Parathyroid adenoma (tissue), 2 donors: ENCODE results near the gene CACNA1C.

Source experiments
- H2AFZ ChIP-seq: fragments of 300-600 bp; sonication (generic); one replicate; pipeline ENCODE4 v1.7.0; 2017; ENCODE audit warnings: antibody characterized with exemption, mild to moderate bottlenecking
- H3K27ac ChIP-seq: fragments of 300-600 bp; sonication (generic); one replicate; pipeline ENCODE4 v1.7.0; 2017
- H3K27me3 ChIP-seq: fragments of 300-600 bp; sonication (generic); one replicate; pipeline ENCODE4 v1.7.0; 2017; ENCODE audit warnings: low read length; ENCODE audit not compliant: control insufficient read depth, insufficient read depth
- H3K36me3 ChIP-seq: fragments of 300-600 bp; sonication (generic); one replicate; pipeline ENCODE4 v1.7.0; 2017; ENCODE audit warnings: low read length; ENCODE audit not compliant: control insufficient read depth, insufficient read depth
- H3K4me1 ChIP-seq: fragments of 300-600 bp; sonication (generic); one replicate; pipeline ENCODE4 v1.7.0; 2017; ENCODE audit warnings: control low read depth
- H3K4me2 ChIP-seq: fragments of 300-600 bp; sonication (generic); one replicate; pipeline ENCODE4 v1.7.0; 2017; ENCODE audit warnings: low read length
- H3K4me3 ChIP-seq: fragments of 300-600 bp; sonication (generic); one replicate; pipeline ENCODE4 v1.7.0; 2017; ENCODE audit warnings: low read depth, low read length
- H3K79me2 ChIP-seq: fragments of 300-600 bp; sonication (generic); one replicate; pipeline ENCODE4 v1.7.0; 2017; ENCODE audit warnings: control low read depth
- H3K9ac ChIP-seq: fragments of 300-600 bp; sonication (generic); one replicate; pipeline ENCODE4 v1.7.0; 2017; ENCODE audit warnings: mild to moderate bottlenecking
- H3K9me3 ChIP-seq: fragments of 300-600 bp; sonication (generic); one replicate; pipeline ENCODE4 v1.7.0; 2017; ENCODE audit warnings: low read length; ENCODE audit not compliant: control insufficient read depth
- TF ChIP-seq, protein P1 (sequence below): fragments of 300-600 bp; sonication (generic); IDR thresholded peaks from one replicate; pipeline ENCODE4 v1.7.0; 2017; ENCODE audit warnings: antibody characterized with exemption, mild to moderate bottlenecking
- donor health status: primary hyperparathyroidism.

The CACNA1C gene

DNA sequence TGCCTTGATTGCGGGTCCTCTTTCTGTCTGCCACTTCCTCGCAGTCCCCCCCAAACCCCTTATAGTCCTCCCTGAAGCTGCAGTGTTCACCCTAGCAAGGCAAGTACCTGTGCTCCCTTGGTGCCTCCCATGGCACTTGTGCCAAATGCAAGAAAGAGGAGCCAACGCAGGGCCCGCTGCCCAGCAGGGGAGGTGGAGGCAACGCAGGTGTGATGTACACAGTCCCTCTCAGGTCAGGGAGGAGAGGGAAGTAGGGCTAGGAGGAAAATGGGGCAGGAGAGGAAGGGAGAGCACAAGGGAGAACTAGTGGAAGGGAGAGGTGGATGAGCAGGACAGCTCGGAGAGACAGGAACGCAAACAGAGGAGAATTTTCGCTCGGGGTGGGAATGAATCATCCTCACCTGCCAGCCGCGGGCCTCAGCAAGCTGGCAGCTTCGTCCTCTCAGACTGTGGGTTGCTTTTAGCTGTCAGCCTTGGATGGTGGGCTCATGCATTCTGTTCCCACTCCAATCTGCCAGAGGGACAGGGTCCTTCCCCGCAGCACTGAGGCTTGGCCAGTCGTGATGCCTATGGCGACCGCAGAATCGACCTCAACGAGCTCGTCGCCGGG is 357.0 kb downstream of the CACNA1C start:
- peaks cover 3% of the 10 kb centered on the region for H3K9me3 ChIP-seq
- H3K9ac ChIP-seq: no peak overlapping the region
- no peak overlapping the region for H3K27ac ChIP-seq
- no peaks in the 10 kb centered on the region for H3K79me2 ChIP-seq
- no peak overlapping the region for H2AFZ ChIP-seq
- no peaks in the 10 kb centered on the region for H3K27me3 ChIP-seq
- H3K4me1 ChIP-seq: no peaks in the 10 kb centered on the region
- TF ChIP-seq, protein P1, sequence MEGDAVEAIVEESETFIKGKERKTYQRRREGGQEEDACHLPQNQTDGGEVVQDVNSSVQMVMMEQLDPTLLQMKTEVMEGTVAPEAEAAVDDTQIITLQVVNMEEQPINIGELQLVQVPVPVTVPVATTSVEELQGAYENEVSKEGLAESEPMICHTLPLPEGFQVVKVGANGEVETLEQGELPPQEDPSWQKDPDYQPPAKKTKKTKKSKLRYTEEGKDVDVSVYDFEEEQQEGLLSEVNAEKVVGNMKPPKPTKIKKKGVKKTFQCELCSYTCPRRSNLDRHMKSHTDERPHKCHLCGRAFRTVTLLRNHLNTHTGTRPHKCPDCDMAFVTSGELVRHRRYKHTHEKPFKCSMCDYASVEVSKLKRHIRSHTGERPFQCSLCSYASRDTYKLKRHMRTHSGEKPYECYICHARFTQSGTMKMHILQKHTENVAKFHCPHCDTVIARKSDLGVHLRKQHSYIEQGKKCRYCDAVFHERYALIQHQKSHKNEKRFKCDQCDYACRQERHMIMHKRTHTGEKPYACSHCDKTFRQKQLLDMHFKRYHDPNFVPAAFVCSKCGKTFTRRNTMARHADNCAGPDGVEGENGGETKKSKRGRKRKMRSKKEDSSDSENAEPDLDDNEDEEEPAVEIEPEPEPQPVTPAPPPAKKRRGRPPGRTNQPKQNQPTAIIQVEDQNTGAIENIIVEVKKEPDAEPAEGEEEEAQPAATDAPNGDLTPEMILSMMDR: no peak
- H3K4me3 ChIP-seq: no peak overlapping the region
- H3K4me2 ChIP-seq: no peak overlapping the region
- H3K36me3 ChIP-seq: no peaks in the 10 kb centered on the region

GRCh38 chr12:2410496-2410895 is 357.7 kb downstream of the CACNA1C start:
- Histone ChIP-seq H3K27ac (no peak overlapping the region), H3K4me2 (no peak overlapping the region), H3K79me2 (no peaks in the 10 kb centered on the region), H3K4me3 (no peak overlapping the region), H3K36me3 (no peaks in the 10 kb centered on the region), H3K9ac (no peak overlapping the region), H3K4me1 (no peaks in the 10 kb centered on the region), H2AFZ (no peak overlapping the region), H3K27me3 (no peaks in the 10 kb centered on the region), H3K9me3 (peaks cover 3% of the 10 kb centered on the region)
- TF ChIP-seq, protein P1: no peak

DNA sequence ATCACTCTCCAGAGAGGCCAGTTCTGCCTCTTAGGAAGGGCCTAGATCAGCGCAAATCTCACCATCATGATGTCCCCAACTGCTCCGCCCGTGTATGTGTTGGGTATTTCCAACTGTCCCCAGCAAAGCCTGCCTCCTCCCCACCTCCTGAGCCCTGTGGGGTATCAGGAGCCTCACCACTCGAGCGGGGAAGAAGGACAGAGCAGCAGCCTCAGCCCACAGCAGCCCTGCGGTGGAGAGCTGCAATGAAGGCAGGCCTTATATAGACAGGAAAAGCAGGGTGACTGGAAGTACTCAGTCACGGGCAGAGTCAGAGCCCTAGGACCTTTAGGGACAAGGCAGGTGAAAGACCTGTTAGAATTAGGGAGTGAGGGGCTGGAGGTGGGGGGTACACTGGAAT is 358.2 kb downstream of the CACNA1C start:
- Histone ChIP-seq H3K9ac (no peak overlapping the region), H2AFZ (no peak overlapping the region), H3K4me2 (no peak overlapping the region), H3K9me3 (peaks cover 3% of the 10 kb centered on the region), H3K27ac (no peak overlapping the region), H3K36me3 (no peaks in the 10 kb centered on the region), H3K79me2 (no peaks in the 10 kb centered on the region), H3K27me3 (no peaks in the 10 kb centered on the region), H3K4me1 (no peaks in the 10 kb centered on the region), H3K4me3 (no peak overlapping the region)
- TF ChIP-seq, protein P1: no peak

DNA sequence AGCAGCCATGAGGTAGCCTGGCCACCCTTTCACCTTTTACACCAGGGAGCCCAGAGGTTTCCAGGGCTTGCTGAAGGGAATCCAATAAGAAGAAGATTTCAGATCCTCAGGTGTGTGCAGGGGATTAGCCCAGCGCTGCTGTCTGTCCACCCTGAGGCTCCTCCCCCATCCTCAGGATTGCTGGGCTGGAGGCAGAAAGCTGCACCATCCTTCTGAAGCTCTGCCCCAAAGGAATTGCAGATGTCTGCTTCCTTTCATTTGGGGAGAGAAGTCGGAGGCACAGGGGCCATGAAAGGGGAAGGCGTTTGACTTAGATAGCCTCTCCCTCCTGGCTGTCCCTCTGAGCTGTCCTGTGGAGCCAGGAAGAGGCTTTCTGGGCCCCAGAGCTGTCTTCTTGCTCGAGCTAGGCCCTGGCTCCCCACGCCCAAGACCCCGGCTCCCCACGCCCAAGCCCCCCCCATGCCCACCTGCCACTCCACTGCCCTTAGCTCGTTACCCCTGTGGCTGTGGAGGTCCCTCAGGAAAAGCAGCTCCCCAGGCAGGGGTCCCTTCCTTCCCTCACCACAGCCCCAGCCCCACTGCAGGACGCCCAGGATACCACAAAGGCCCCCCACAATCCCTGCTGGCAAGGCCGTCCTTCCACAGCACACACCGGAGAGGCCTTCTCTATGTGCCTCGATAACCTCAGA is 359.0 kb downstream of the CACNA1C start:
- H3K27me3 ChIP-seq: no peaks in the 10 kb centered on the region
- no peak overlapping the region for H3K9ac ChIP-seq
- no peak overlapping the region for H3K4me3 ChIP-seq
- no peaks in the 10 kb centered on the region for H3K79me2 ChIP-seq
- H3K4me1 ChIP-seq: no peaks in the 10 kb centered on the region
- TF ChIP-seq, protein P1: no peak
- H3K4me2 ChIP-seq: no peak overlapping the region
- no peak overlapping the region for H2AFZ ChIP-seq
- H3K9me3 ChIP-seq: no peaks in the 10 kb centered on the region
- H3K27ac ChIP-seq: no peak overlapping the region
- H3K36me3 ChIP-seq: no peaks in the 10 kb centered on the region

DNA sequence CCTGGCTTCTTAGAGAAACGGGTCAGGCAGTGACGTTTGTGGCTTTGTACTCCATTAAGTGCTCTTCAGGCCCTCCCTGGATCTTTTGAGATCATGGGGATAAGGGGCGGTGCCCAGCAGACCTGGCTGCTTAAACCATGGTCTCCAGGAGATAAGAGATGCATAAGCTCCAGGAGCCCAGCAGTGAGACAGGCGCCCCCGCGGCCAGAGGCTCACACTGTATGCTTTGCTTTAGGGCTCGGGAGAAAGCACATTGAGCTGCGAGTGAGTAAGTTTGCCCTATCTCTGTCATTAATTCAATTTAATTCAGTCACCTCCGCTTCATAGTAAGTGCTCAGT is 359.5 kb downstream of the CACNA1C start:
- no peaks in the 10 kb centered on the region for H3K4me1 ChIP-seq
- no peaks in the 10 kb centered on the region for H3K27me3 ChIP-seq
- no peak overlapping the region for H3K27ac ChIP-seq
- no peak overlapping the region for H3K9ac ChIP-seq
- H3K4me2 ChIP-seq: no peak overlapping the region
- no peaks in the 10 kb centered on the region for H3K9me3 ChIP-seq
- no peaks in the 10 kb centered on the region for H3K79me2 ChIP-seq
- H3K4me3 ChIP-seq: no peak overlapping the region
- TF ChIP-seq, protein P1: no peak
- no peak overlapping the region for H2AFZ ChIP-seq
- H3K36me3 ChIP-seq: no peaks in the 10 kb centered on the region
